Fibroblast of skin of abdomen (primary cell): Measurements from ENCODE around the gene ATP2B3.
A peak's percentile ranks its signal among the peaks of the same experiment; 100 is the strongest.

Source experiments
- DNase-seq: peaks from one replicate; pipeline ENCODE4 v3.0.0-alpha.2; 2013

Gene ATP2B3

GRCh38 chrX:153490217-153490930 is 27.1 kb upstream of the ATP2B3 start:
- DNase-seq: no peak

GRCh38 chrX:153491351-153491914 is 26.0 kb upstream of the ATP2B3 start:
- DNase-seq: no peak

- DNase-seq: no peak
Observed at GRCh38 chrX:153491918-153492317, 25.5 kb upstream of the ATP2B3 start.

GRCh38 chrX:153492543-153492942 is 24.9 kb upstream of the ATP2B3 start:
- DNase-seq: no peak

GRCh38 chrX:153493085-153493484 is 24.4 kb upstream of the ATP2B3 start:
- no peak for DNase-seq

- DNase-seq: peak; percentile 11
Observed at GRCh38 chrX:153494061-153494460, 23.4 kb upstream of the ATP2B3 start.

- DNase-seq: peak; percentile 80
Observed at GRCh38 chrX:153494541-153495361, 22.7 kb upstream of the ATP2B3 start, which contains the start of gene BGN. Gene BGN (plus strand): TSS chrX:153494980. CDS start chrX:153504632, 9,652 bp downstream.

GRCh38 chrX:153495362-153495751 is 22.1 kb upstream of the ATP2B3 start:
- DNase-seq: peak; percentile 24

GRCh38 chrX:153495903-153496589 is 21.4 kb upstream of the ATP2B3 start:
- no peak for DNase-seq

GRCh38 chrX:153496590-153496959 is 20.9 kb upstream of the ATP2B3 start:
- no peak for DNase-seq

- DNase-seq: no peak
Observed at GRCh38 chrX:153498453-153498852, 19.0 kb upstream of the ATP2B3 start.

- DNase-seq: no peak
Observed at GRCh38 chrX:153499341-153499740, 18.1 kb upstream of the ATP2B3 start.

- DNase-seq: no peak
Observed at GRCh38 chrX:153499876-153500275, 17.6 kb upstream of the ATP2B3 start.

- no peak for DNase-seq
Observed at GRCh38 chrX:153500676-153501280, 16.7 kb upstream of the ATP2B3 start.

GRCh38 chrX:153501530-153501929 is 15.9 kb upstream of the ATP2B3 start:
- DNase-seq: no peak

- no peak for DNase-seq
Observed at GRCh38 chrX:153502131-153502530, 15.3 kb upstream of the ATP2B3 start.

GRCh38 chrX:153502796-153503195 is 14.6 kb upstream of the ATP2B3 start:
- no peak for DNase-seq

GRCh38 chrX:153504445-153505016 is 12.9 kb upstream of the ATP2B3 start:
- no peak for DNase-seq

- no peak for DNase-seq
Observed at GRCh38 chrX:153505361-153505760, 12.1 kb upstream of the ATP2B3 start.

GRCh38 chrX:153507484-153508178 is 9.8 kb upstream of the ATP2B3 start:
- DNase-seq: peak; percentile 64

GRCh38 chrX:153509592-153509991 is 7.8 kb upstream of the ATP2B3 start:
- no peak for DNase-seq

- DNase-seq: no peak
Observed at GRCh38 chrX:153510383-153510782, 7.1 kb upstream of the ATP2B3 start.
